Measurements from ENCODE around the gene SMAP2.

Gene SMAP2

GRCh38 chr1:40372658-40373322, 737 bp upstream of the SMAP2 start:
- DNase-seq = no peak

- DNase-seq = no peak
These were observed 4.0 kb downstream of the SMAP2 start for GRCh38 chr1:40377512-40377911.

- no peak for DNase-seq
These were observed 6.4 kb downstream of the SMAP2 start for GRCh38 chr1:40379785-40380452.

- DNase-seq = no peak
These were observed 7.3 kb downstream of the SMAP2 start for GRCh38 chr1:40380817-40381216.

GRCh38 chr1:40381268-40382107, 8.0 kb downstream of the SMAP2 start:
- DNase-seq = peak in 1 of 2 donors; percentile 76

GRCh38 chr1:40382108-40382460, 8.6 kb downstream of the SMAP2 start:
- DNase-seq = no peak

GRCh38 chr1:40382601-40383000, 9.1 kb downstream of the SMAP2 start:
- peak in 1 of 2 donors; percentile 27 for DNase-seq

GRCh38 chr1:40383095-40383487, 9.6 kb downstream of the SMAP2 start:
- DNase-seq = no peak

- DNase-seq = peak in 1 of 2 donors; percentile 48
These were observed 10.2 kb downstream of the SMAP2 start for GRCh38 chr1:40383488-40384412.

GRCh38 chr1:40384413-40384762, 10.9 kb downstream of the SMAP2 start:
- DNase-seq = peak in 1 of 2 donors; percentile 57

- DNase-seq = peak in 1 of 2 donors; percentile 45
These were observed 11.4 kb downstream of the SMAP2 start for GRCh38 chr1:40384887-40385286.

- DNase-seq = peak; percentile 88 to 96
These were observed 12.2 kb downstream of the SMAP2 start for GRCh38 chr1:40385437-40386358.

- DNase-seq = peak in 1 of 2 donors; percentile 50
These were observed 12.8 kb downstream of the SMAP2 start for GRCh38 chr1:40386359-40386723.

- DNase-seq = peak in 1 of 2 donors; percentile 29
These were observed 13.3 kb downstream of the SMAP2 start for GRCh38 chr1:40386796-40387195.

GRCh38 chr1:40387381-40388306, 14.1 kb downstream of the SMAP2 start:
- peak in 1 of 2 donors; percentile 38 for DNase-seq

GRCh38 chr1:40388456-40389321, 15.2 kb downstream of the SMAP2 start:
- peak; percentile 70 to 78 for DNase-seq

GRCh38 chr1:40389322-40389803, 15.8 kb downstream of the SMAP2 start:
- DNase-seq = peak in 1 of 2 donors; percentile 55

GRCh38 chr1:40389871-40390560, 16.5 kb downstream of the SMAP2 start:
- peak in 1 of 2 donors; percentile 62 for DNase-seq

GRCh38 chr1:40390857-40391256, 17.3 kb downstream of the SMAP2 start:
- no peak for DNase-seq

Data from CD4-positive, alpha-beta T cell treated with Interleukin-4 for 1 hour (primary cell).